Loucy (cell line): ENCODE data around the gene DSCAML1.

Experiments
- CTCF ChIP-seq: fragments of 200-600 bp; sonication (generic); conservative IDR thresholded peaks from 2 replicates; pipeline ENCODE4 v1.5.1; 2014; ENCODE audit warnings: mild to moderate bottlenecking, antibody characterized with exemption, low read length
- EZH2phosphoT487 ChIP-seq: fragments of 200-600 bp; IDR thresholded peaks from 2 replicates; pipeline ENCODE4 v1.6.1; 2018; ENCODE audit warnings: antibody characterized with exemption, mild to moderate bottlenecking, moderate library complexity, borderline replicate concordance

- TF ChIP-seq CTCF (no peak), EZH2phosphoT487 (no peak)
Observed at GRCh38 chr11:117837070-117837776, 40.2 kb upstream of the DSCAML1 start.
